Activated naive CD4-positive, alpha-beta T cell treated with anti-CD3 and anti-CD28 coated beads for 36 hours (primary cell): ENCODE measurements around the gene SKI. TPM values are rescaled to one million over a fixed set of nuclear protein-coding genes. Genes with fewer than 3 reads are reported as not detected.

Experiments used
- CTCF ChIA-PET: fragments of 350-600 bp; sonication (Branson Sonifier 250); formaldehyde crosslinking; loops from one replicate; lab custom pipeline; 2021; ENCODE audit warnings: antibody characterized with exemption; lab: Charles Lee
- DNase-seq: peaks from one replicate; pipeline ENCODE4 v3.0.0-alpha.2; 2020
- H3K27ac Mint-ChIP-seq: one replicate; pipeline ENCODE4 v1.8.0; 2021; ENCODE audit warnings: mild to moderate bottlenecking, mixed read lengths
- H3K27me3 Mint-ChIP-seq: one replicate; pipeline ENCODE4 v1.8.0; 2021; ENCODE audit warnings: low read depth, mixed read lengths
- H3K36me3 Mint-ChIP-seq: one replicate; pipeline ENCODE4 v1.8.0; 2021; ENCODE audit warnings: low read depth, mixed read lengths
- H3K4me1 Mint-ChIP-seq: one replicate; pipeline ENCODE4 v1.8.0; 2021; ENCODE audit warnings: low read depth, mixed read lengths
- H3K4me3 Mint-ChIP-seq: one replicate; pipeline ENCODE4 v1.8.0; 2021; ENCODE audit warnings: mild to moderate bottlenecking, moderate library complexity, mixed read lengths
- H3K9me3 Mint-ChIP-seq: one replicate; pipeline ENCODE4 v1.8.0; 2021; ENCODE audit warnings: mixed read lengths
- intact Hi-C: fragments of 100-400 bp; cut with micrococcal nuclease; formaldehyde crosslinking; loops from one replicate; pipeline ENCODE4 v1.15.1; 2023
- total RNA-seq, 2 experiments: library from RNA; stranded (reverse); gene quantifications; one replicate each; pipeline ENCODE4 v1.2.3, GENCODE V29; 2021

SKI gene
- total RNA-seq, 2 experiments from 2014 or later: 25.5 to 26.3 TPM

- Mint-ChIP-seq H3K4me1 (peaks cover 9% of the 10 kb centered on the region), H3K4me3 (peak overlapping the region; percentile 98), H3K27me3 (no peaks in the 10 kb centered on the region), H3K27ac (peak overlapping the region; percentile 84), H3K9me3 (no peaks in the 10 kb centered on the region), H3K36me3 (peaks cover 19% of the 10 kb centered on the region)
- intact Hi-C loops: no loop called here
- CTCF ChIA-PET: interaction anchor here (1.1 kb wide), 1 partner anchor 24 kb away, joined by 3 read pairs; no protein-coding TSS in a partner anchor
- DNase-seq: peak; percentile 39
Measured at GRCh38 chr1:2228694-2229036, 546 bp downstream of the SKI start.

GRCh38 chr1:2229037-2229864 is 1.1 kb downstream of the SKI start:
- Mint-ChIP-seq H3K27ac (peak overlapping the region; percentile 84), H3K9me3 (no peaks in the 10 kb centered on the region), H3K27me3 (no peaks in the 10 kb centered on the region), H3K36me3 (peaks cover 20% of the 10 kb centered on the region), H3K4me3 (peak overlapping the region; percentile 98), H3K4me1 (peaks cover 14% of the 10 kb centered on the region)
- CTCF ChIA-PET: interaction anchor here (1.1 to 1.3 kb wide), 2 partner anchors 25 to 34 kb away, joined by 3 to 4 read pairs; partner anchors contain the start of gene FAAP20
- peak; percentile 65 for DNase-seq
- intact Hi-C loops: no loop called here

GRCh38 chr1:2229911-2230731 is 2.0 kb downstream of the SKI start:
- intact Hi-C loops: loop anchor here (2.0 kb wide), 2 partner anchors 25 to 317 kb away; no protein-coding TSS in a partner anchor
- no peaks in the 10 kb centered on the region for H3K9me3 Mint-ChIP-seq
- peak overlapping the region; percentile 98 for H3K4me3 Mint-ChIP-seq
- peaks cover 23% of the 10 kb centered on the region for H3K36me3 Mint-ChIP-seq
- DNase-seq: no peak
- CTCF ChIA-PET: interaction anchor here (1.1 to 1.3 kb wide), 3 partner anchors 35 to 86 kb away, joined by 3 to 4 read pairs (median 4); partner anchors contain the start of gene FAAP20
- H3K27ac Mint-ChIP-seq: peak overlapping the region; percentile 84
- peaks cover 23% of the 10 kb centered on the region for H3K4me1 Mint-ChIP-seq
- no peaks in the 10 kb centered on the region for H3K27me3 Mint-ChIP-seq

GRCh38 chr1:2230781-2231531 is 2.8 kb downstream of the SKI start:
- CTCF ChIA-PET: interaction anchor here (1.0 to 1.3 kb wide), 4 partner anchors 36 to 85 kb away, joined by 3 to 4 read pairs (median 3); partner anchors contain the start of gene FAAP20
- H3K4me1 Mint-ChIP-seq: peaks cover 32% of the 10 kb centered on the region
- intact Hi-C loops: loop anchor here (1.0 to 2.0 kb wide), 3 partner anchors 26 to 316 kb away; partner anchors contain the start of genes MORN1 and RER1

GRCh38 chr1:2231532-2232254 is 3.6 kb downstream of the SKI start:
- peaks cover 39% of the 10 kb centered on the region for H3K4me1 Mint-ChIP-seq

More at GRCh38 chr1:2230781-2231531, 2.8 kb downstream of the SKI start:
- Mint-ChIP-seq H3K27me3 (no peaks in the 10 kb centered on the region), H3K4me3 (peak overlapping the region; percentile 98), H3K36me3 (peaks cover 25% of the 10 kb centered on the region), H3K27ac (peak overlapping the region; percentile 84), H3K9me3 (no peaks in the 10 kb centered on the region)
- peak; percentile 57 for DNase-seq

GRCh38 chr1:2232255-2232915 is 4.3 kb downstream of the SKI start:
- intact Hi-C loops: loop anchor here (1.0 to 2.0 kb wide), 4 partner anchors 8 to 68 kb away; no protein-coding TSS in a partner anchor
- DNase-seq: peak; percentile 29
- peak overlapping the region; percentile 98 for H3K4me3 Mint-ChIP-seq
- peaks cover 46% of the 10 kb centered on the region for H3K4me1 Mint-ChIP-seq
- CTCF ChIA-PET: interaction anchor here (0.6 to 1.7 kb wide), 6 partner anchors 11 to 150 kb away, joined by 3 to 4 read pairs (median 3); partner anchors contain the start of gene FAAP20
- H3K27me3 Mint-ChIP-seq: no peaks in the 10 kb centered on the region
- H3K36me3 Mint-ChIP-seq: peaks cover 25% of the 10 kb centered on the region
- H3K27ac Mint-ChIP-seq: peak overlapping the region; percentile 84
- no peaks in the 10 kb centered on the region for H3K9me3 Mint-ChIP-seq

More at GRCh38 chr1:2231532-2232254, 3.6 kb downstream of the SKI start:
- peak; percentile 89 for DNase-seq
- Mint-ChIP-seq H3K4me3 (peak overlapping the region; percentile 98), H3K27ac (peak overlapping the region; percentile 84), H3K36me3 (peaks cover 25% of the 10 kb centered on the region), H3K27me3 (no peaks in the 10 kb centered on the region), H3K9me3 (no peaks in the 10 kb centered on the region)
- CTCF ChIA-PET: interaction anchor here (1.0 to 1.7 kb wide), 4 partner anchors 37 to 150 kb away, joined by 3 to 4 read pairs (median 3); partner anchors contain the start of gene FAAP20
- intact Hi-C loops: loop anchor here (1.0 to 2.0 kb wide), 7 partner anchors 9 to 315 kb away; partner anchors contain the start of genes MORN1 and RER1

GRCh38 chr1:2232916-2233438 is 4.9 kb downstream of the SKI start:
- Mint-ChIP-seq H3K4me3 (peak overlapping the region; percentile 98), H3K27me3 (no peaks in the 10 kb centered on the region), H3K4me1 (peaks cover 50% of the 10 kb centered on the region), H3K27ac (peak overlapping the region; percentile 94), H3K36me3 (peaks cover 25% of the 10 kb centered on the region), H3K9me3 (no peaks in the 10 kb centered on the region)
- CTCF ChIA-PET: interaction anchor here (0.6 to 1.7 kb wide), 4 partner anchors 11 to 149 kb away, joined by 3 to 4 read pairs (median 4); no protein-coding TSS in a partner anchor
- intact Hi-C loops: loop anchor here (1.0 to 2.0 kb wide), 4 partner anchors 7 to 67 kb away; no protein-coding TSS in a partner anchor
- DNase-seq: no peak

GRCh38 chr1:2233468-2233867 is 5.3 kb downstream of the SKI start:
- H3K36me3 Mint-ChIP-seq: peaks cover 25% of the 10 kb centered on the region
- intact Hi-C loops: loop anchor here (2.0 kb wide), 1 partner anchor 13 kb away; no protein-coding TSS in a partner anchor

GRCh38 chr1:2233997-2234761 is 6.1 kb downstream of the SKI start:
- intact Hi-C loops: loop anchor here (2.0 kb wide), 2 partner anchors 13 to 25 kb away; no protein-coding TSS in a partner anchor
- peaks cover 22% of the 10 kb centered on the region for H3K36me3 Mint-ChIP-seq
- no peaks in the 10 kb centered on the region for H3K27me3 Mint-ChIP-seq
- peak; percentile 82 for DNase-seq
- H3K27ac Mint-ChIP-seq: peak overlapping the region; percentile 94
- CTCF ChIA-PET: interaction anchor here (1.0 to 2.2 kb wide), 6 partner anchors 9 to 147 kb away, joined by 3 to 8 read pairs (median 4); partner anchors contain the start of gene FAAP20
- H3K4me1 Mint-ChIP-seq: peaks cover 61% of the 10 kb centered on the region
- peak overlapping the region; percentile 98 for H3K4me3 Mint-ChIP-seq
- no peaks in the 10 kb centered on the region for H3K9me3 Mint-ChIP-seq

More at GRCh38 chr1:2233468-2233867, 5.3 kb downstream of the SKI start:
- no peaks in the 10 kb centered on the region for H3K9me3 Mint-ChIP-seq
- CTCF ChIA-PET: interaction anchor here (1.0 to 2.2 kb wide), 4 partner anchors 10 to 83 kb away, joined by 3 to 8 read pairs (median 3); partner anchors contain the start of gene FAAP20
- no peaks in the 10 kb centered on the region for H3K27me3 Mint-ChIP-seq
- H3K4me1 Mint-ChIP-seq: peaks cover 55% of the 10 kb centered on the region
- H3K27ac Mint-ChIP-seq: peak overlapping the region; percentile 94
- DNase-seq: no peak
- peak overlapping the region; percentile 98 for H3K4me3 Mint-ChIP-seq
